SK-N-SH (cell line): ENCODE measurements around the gene ACKR3. TPM values are rescaled to one million over a fixed set of nuclear protein-coding genes. Genes with fewer than 3 reads are reported as not detected.

Source experiments
- CTCF ChIA-PET: fragments of 300-600, 350-600 bp; formaldehyde crosslinking; extraction: SDS; loops from one replicate; lab custom pipeline; 2021; lab: Yijun Ruan, JAX
- POLR2A ChIA-PET: fragments of 350-600 bp; sonication (Branson Sonifier 250); formaldehyde crosslinking; extraction: SDS; loops from one replicate; lab custom pipeline; 2020; ENCODE audit warnings: antibody characterized with exemption, inconsistent platforms; lab: Yijun Ruan, JAX
- DNase-seq: peaks from one replicate; pipeline ENCODE4 v3.0.0; 2012
- H2AFZ ChIP-seq: fragments of 200-600 bp; sonication (generic); 2 replicates; pipeline ENCODE4 v1.8.1; 2016; ENCODE audit warnings: antibody characterized with exemption, mild to moderate bottlenecking, low read depth
- H3F3A ChIP-seq: fragments of 200-600 bp; sonication (generic); replicated peaks from 2 replicates; pipeline ENCODE3; 2016; ENCODE audit warnings: antibody characterized with exemption, mild to moderate bottlenecking; ENCODE audit not compliant: insufficient read depth
- H3K27ac ChIP-seq, 2 experiments: fragments of 200-500 bp in 1 of 2; fragments of 200-600 bp in 1 of 2; sonication (Bioruptor generic) in 1 of 2; sonication (generic), shearing (Covaris generic) in 1 of 2; 2 replicates each; pipeline versions ENCODE4 v1.5.1 to v1.6.1; 2014 to 2016; ENCODE audit warnings: low read depth in 2 of 2, inconsistent platforms in 1 of 2, low read length in 1 of 2, mild to moderate bottlenecking in 1 of 2, mixed read lengths in 1 of 2
- H3K27me3 ChIP-seq: fragments of 200-600 bp; sonication (generic), shearing (Covaris generic); 2 replicates; pipeline ENCODE4 v1.6.1; 2016; ENCODE audit warnings: mixed run types; ENCODE audit not compliant: insufficient read depth
- H3K36me3 ChIP-seq, 2 experiments: fragments of 200-500 bp in 1 of 2; fragments of 200-600 bp in 1 of 2; sonication (Bioruptor generic) in 1 of 2; sonication (generic) in 1 of 2; replicated peaks in 1 of 2; 2 replicates each; pipeline versions ENCODE3 to v1.5.1; 2014 to 2016; ENCODE audit warnings: low read length in 1 of 2, mild to moderate bottlenecking in 1 of 2; ENCODE audit not compliant: insufficient read depth in 2 of 2, control insufficient read depth in 1 of 2
- H3K4me1 ChIP-seq, 2 experiments: fragments of 200-500 bp in 1 of 2; fragments of 200-600 bp in 1 of 2; sonication (Bioruptor generic) in 1 of 2; sonication (generic), shearing (Covaris generic) in 1 of 2; 2 replicates each; pipeline versions ENCODE4 v1.5.1 to v1.6.1; 2014 to 2016; ENCODE audit warnings: low read depth in 1 of 2, low read length in 1 of 2, mixed run types in 1 of 2; ENCODE audit not compliant: insufficient read depth in 2 of 2, control insufficient read depth in 1 of 2
- H3K4me2 ChIP-seq: fragments of 200-600 bp; sonication (generic), shearing (Covaris generic); 2 replicates; pipeline ENCODE4 v1.6.1; 2017; ENCODE audit warnings: mixed run types
- H3K4me3 ChIP-seq, 2 experiments: fragments of 200-500 bp in 1 of 2; fragments of 200-600 bp in 1 of 2; sonication (Bioruptor generic) in 1 of 2; sonication (generic), shearing (Covaris generic) in 1 of 2; 2 replicates each; pipeline versions ENCODE4 v1.5.1 to v1.8.1; 2014 to 2016; ENCODE audit warnings: low read depth in 2 of 2, inconsistent platforms in 1 of 2, low read length in 1 of 2, mild to moderate bottlenecking in 1 of 2, mixed read lengths in 1 of 2, moderate library complexity in 1 of 2
- H3K79me2 ChIP-seq: fragments of 200-600 bp; sonication (generic); 2 replicates; pipeline ENCODE4 v1.8.1; 2017; ENCODE audit warnings: mild to moderate bottlenecking; ENCODE audit not compliant: insufficient read depth
- H3K9ac ChIP-seq: fragments of 200-600 bp; sonication (generic); 2 replicates; pipeline ENCODE4 v1.6.1; 2017; ENCODE audit warnings: mixed run types
- H3K9me2 ChIP-seq: fragments of 200-600 bp; sonication (generic); 2 replicates; pipeline ENCODE4 v1.6.1; 2017; ENCODE audit warnings: mixed run types
- H3K9me3 ChIP-seq: fragments of 200-600 bp; sonication (generic); 2 replicates; pipeline ENCODE4 v1.6.1; 2017; ENCODE audit warnings: mixed run types, mild to moderate bottlenecking, moderate library complexity
- H4K20me1 ChIP-seq: fragments of 200-600 bp; sonication (generic); 2 replicates; pipeline ENCODE4 v1.6.1; 2017; ENCODE audit warnings: mild to moderate bottlenecking, mixed run types; ENCODE audit not compliant: insufficient read depth
- CHD2 ChIP-seq: fragments of 150-350 bp; IDR thresholded peaks from 2 replicates; pipeline ENCODE4 v1.6.1; 2018; ENCODE audit warnings: low read length; ENCODE audit not compliant: partially characterized antibody
- EP300 ChIP-seq, 2 experiments: IDR thresholded peaks; 2 replicates each; pipeline versions ENCODE4 v1.4.0 to v1.6.1; 2012; ENCODE audit warnings: borderline replicate concordance in 1 of 2, low read depth in 1 of 2, low read length in 1 of 2
- EZH2phosphoT487 ChIP-seq: fragments of 200-600 bp; sonication (generic); IDR thresholded peaks from 2 replicates; pipeline ENCODE4 v1.6.1; 2017; ENCODE audit warnings: low read depth, mixed run types, mild to moderate bottlenecking, antibody characterized with exemption, moderate library complexity, borderline replicate concordance
- FOXJ3 ChIP-seq: sonication (generic); formaldehyde crosslinking; IDR thresholded peaks from 2 replicates; pipeline ENCODE4 v1.5.1; 2020; ENCODE audit warnings: mild to moderate bottlenecking, missing genetic modification reagents
- GATA2 ChIP-seq: sonication (generic); formaldehyde crosslinking; IDR thresholded peaks from 2 replicates; pipeline ENCODE4 v1.5.0; 2020; ENCODE audit warnings: mild to moderate bottlenecking, missing genetic modification reagents
- JUND ChIP-seq: IDR thresholded peaks from 2 replicates; pipeline ENCODE4 v1.4.0; 2012
- MEF2A ChIP-seq: IDR thresholded peaks from 2 replicates; pipeline ENCODE4 v1.4.0; 2012; ENCODE audit warnings: low read depth, borderline replicate concordance
- MXI1 ChIP-seq: IDR thresholded peaks from 2 replicates; pipeline ENCODE4 v1.6.1; 2012; ENCODE audit warnings: mild to moderate bottlenecking, low read depth, low read length, improper control_type of control experiment
- NRF1 ChIP-seq: IDR thresholded peaks from 2 replicates; pipeline ENCODE4 v1.6.1; 2012; ENCODE audit warnings: low read depth, mild to moderate bottlenecking, low read length
- RXRA ChIP-seq: IDR thresholded peaks from 2 replicates; pipeline ENCODE4 v1.4.0; 2012; ENCODE audit warnings: low read depth, mild to moderate bottlenecking, borderline replicate concordance
- SIN3A ChIP-seq: IDR thresholded peaks from 2 replicates; pipeline ENCODE4 v1.6.1; 2012; ENCODE audit warnings: low read depth, mild to moderate bottlenecking, low read length, moderate library complexity, borderline replicate concordance
- SMC3 ChIP-seq: IDR thresholded peaks from 2 replicates; pipeline ENCODE4 v1.6.1; 2012; ENCODE audit warnings: low read depth, low read length, improper control_type of control experiment
- TAF1 ChIP-seq: IDR thresholded peaks from 2 replicates; pipeline ENCODE4 v1.6.1; 2012; ENCODE audit warnings: low read depth, mild to moderate bottlenecking, low read length, moderate library complexity, borderline replicate concordance
- WGBS: methylation state at CpG from one replicate; pipeline ENCODE4 v1.1.6; 2017; ENCODE audit warnings: low lambda C conversion rate; 5-methylcytosine and 5-hydroxymethylcytosine counted together
- polyA plus RNA-seq, 3 experiments: library from polyadenylated mRNA; depleted of rRNA; stranded (reverse); fragments of >200 nt; gene quantifications; 2 replicates each; pipeline ENCODE4 v1.2.3, GENCODE V29; 2012
- TF ChIP-seq, protein P1 (sequence below): IDR thresholded peaks from 2 replicates; pipeline ENCODE4 v1.6.1; 2012; ENCODE audit warnings: mild to moderate bottlenecking, low read depth, low read length, moderate library complexity
- TF ChIP-seq, protein P2 (sequence below): IDR thresholded peaks from 2 replicates; pipeline ENCODE4 v1.4.0; 2012; ENCODE audit warnings: low read depth, borderline replicate concordance
- TF ChIP-seq, protein P3 (sequence below): fragments of 150-350 bp; IDR thresholded peaks from 2 replicates; pipeline ENCODE4 v1.6.1; 2016; ENCODE audit warnings: mild to moderate bottlenecking, low read depth, low read length
- TF ChIP-seq, protein P4 (sequence below): IDR thresholded peaks from 2 replicates; pipeline ENCODE4 v1.4.0; 2012; ENCODE audit warnings: low read depth

The ACKR3 gene
- polyA plus RNA-seq, 1 of the 3 experiments (the other 2 are of a cell fraction): not detected

DNA sequence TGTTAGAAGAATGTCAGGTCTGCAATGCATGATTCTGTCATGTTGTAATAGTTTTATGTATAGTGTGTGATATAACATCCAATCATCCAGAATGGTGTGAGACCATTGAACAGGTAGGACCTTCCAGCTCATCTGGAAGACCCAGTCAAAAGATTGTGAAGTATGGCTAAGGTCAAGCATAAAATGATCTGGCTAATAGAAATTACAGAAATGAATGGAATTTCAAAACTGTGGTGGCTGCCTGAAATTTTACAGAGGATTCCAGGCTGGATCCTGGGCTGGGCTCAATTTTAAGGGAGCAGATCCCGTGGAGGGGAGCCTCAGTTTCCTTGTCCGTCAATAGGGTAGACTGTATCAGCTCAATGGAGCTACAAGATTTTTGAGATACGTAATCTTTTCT is 39.1 kb downstream of the ACKR3 start:
- H3K9me2 ChIP-seq: no peaks in the 10 kb centered on the region
- WGBS: 47% methylated on average over 3 of the region's 3 CpGs
- H3F3A ChIP-seq: no peaks in the 10 kb centered on the region
- H2AFZ ChIP-seq: no peak overlapping the region
- DNase-seq: no peak
- POLR2A ChIA-PET: no interaction called here
- no peaks in the 10 kb centered on the region for H4K20me1 ChIP-seq
- TF ChIP-seq, protein P1, sequence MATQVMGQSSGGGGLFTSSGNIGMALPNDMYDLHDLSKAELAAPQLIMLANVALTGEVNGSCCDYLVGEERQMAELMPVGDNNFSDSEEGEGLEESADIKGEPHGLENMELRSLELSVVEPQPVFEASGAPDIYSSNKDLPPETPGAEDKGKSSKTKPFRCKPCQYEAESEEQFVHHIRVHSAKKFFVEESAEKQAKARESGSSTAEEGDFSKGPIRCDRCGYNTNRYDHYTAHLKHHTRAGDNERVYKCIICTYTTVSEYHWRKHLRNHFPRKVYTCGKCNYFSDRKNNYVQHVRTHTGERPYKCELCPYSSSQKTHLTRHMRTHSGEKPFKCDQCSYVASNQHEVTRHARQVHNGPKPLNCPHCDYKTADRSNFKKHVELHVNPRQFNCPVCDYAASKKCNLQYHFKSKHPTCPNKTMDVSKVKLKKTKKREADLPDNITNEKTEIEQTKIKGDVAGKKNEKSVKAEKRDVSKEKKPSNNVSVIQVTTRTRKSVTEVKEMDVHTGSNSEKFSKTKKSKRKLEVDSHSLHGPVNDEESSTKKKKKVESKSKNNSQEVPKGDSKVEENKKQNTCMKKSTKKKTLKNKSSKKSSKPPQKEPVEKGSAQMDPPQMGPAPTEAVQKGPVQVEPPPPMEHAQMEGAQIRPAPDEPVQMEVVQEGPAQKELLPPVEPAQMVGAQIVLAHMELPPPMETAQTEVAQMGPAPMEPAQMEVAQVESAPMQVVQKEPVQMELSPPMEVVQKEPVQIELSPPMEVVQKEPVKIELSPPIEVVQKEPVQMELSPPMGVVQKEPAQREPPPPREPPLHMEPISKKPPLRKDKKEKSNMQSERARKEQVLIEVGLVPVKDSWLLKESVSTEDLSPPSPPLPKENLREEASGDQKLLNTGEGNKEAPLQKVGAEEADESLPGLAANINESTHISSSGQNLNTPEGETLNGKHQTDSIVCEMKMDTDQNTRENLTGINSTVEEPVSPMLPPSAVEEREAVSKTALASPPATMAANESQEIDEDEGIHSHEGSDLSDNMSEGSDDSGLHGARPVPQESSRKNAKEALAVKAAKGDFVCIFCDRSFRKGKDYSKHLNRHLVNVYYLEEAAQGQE: no peak
- TF ChIP-seq MEF2A (no peak), NRF1 (no peak), EP300 (IDR thresholded peaks at IDR 0.05; ENCODE audit: borderline replicate concordance in 1 of 2, low read depth in 1 of 2, low read length in 1 of 2) (no peak), JUND (no peak), MXI1 (no peak), FOXJ3 (CRISPR knock-in tag) (no peak), EZH2phosphoT487 (no peak), RXRA (no peak), CHD2 (no peak), TAF1 (no peak), GATA2 (CRISPR knock-in tag) (no peak), SMC3 (no peak), SIN3A (no peak)
- TF ChIP-seq, protein P2, sequence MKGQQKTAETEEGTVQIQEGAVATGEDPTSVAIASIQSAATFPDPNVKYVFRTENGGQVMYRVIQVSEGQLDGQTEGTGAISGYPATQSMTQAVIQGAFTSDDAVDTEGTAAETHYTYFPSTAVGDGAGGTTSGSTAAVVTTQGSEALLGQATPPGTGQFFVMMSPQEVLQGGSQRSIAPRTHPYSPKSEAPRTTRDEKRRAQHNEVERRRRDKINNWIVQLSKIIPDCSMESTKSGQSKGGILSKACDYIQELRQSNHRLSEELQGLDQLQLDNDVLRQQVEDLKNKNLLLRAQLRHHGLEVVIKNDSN: no peak
- TF ChIP-seq, protein P3, sequence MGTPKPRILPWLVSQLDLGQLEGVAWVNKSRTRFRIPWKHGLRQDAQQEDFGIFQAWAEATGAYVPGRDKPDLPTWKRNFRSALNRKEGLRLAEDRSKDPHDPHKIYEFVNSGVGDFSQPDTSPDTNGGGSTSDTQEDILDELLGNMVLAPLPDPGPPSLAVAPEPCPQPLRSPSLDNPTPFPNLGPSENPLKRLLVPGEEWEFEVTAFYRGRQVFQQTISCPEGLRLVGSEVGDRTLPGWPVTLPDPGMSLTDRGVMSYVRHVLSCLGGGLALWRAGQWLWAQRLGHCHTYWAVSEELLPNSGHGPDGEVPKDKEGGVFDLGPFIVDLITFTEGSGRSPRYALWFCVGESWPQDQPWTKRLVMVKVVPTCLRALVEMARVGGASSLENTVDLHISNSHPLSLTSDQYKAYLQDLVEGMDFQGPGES: no peak
- TF ChIP-seq, protein P4, sequence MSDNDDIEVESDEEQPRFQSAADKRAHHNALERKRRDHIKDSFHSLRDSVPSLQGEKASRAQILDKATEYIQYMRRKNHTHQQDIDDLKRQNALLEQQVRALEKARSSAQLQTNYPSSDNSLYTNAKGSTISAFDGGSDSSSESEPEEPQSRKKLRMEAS: no peak
- no peak overlapping the region for H3K4me3 ChIP-seq
- no peaks in the 10 kb centered on the region for H3K79me2 ChIP-seq
- peaks cover 0 to 3% of the 10 kb centered on the region in 2 experiments; a peak in 1 of 4 replicates for H3K4me1 ChIP-seq
- H3K9me3 ChIP-seq: no peaks in the 10 kb centered on the region
- H3K27me3 ChIP-seq: peaks cover 6% of the 10 kb centered on the region; the same call in 1 of the 2 replicates
- H3K36me3 ChIP-seq: no peaks in the 10 kb centered on the region
- no peak overlapping the region for H3K27ac ChIP-seq
- no peak overlapping the region for H3K4me2 ChIP-seq
- CTCF ChIA-PET: no interaction called here
- H3K9ac ChIP-seq: no peak overlapping the region
